Muscle of leg (tissue), 11 donors: ENCODE results near the gene THRB. TPM values are rescaled to one million over a fixed set of nuclear protein-coding genes. Genes with fewer than 3 reads are reported as not detected.
A peak's percentile ranks its signal among the peaks of the same experiment; 100 is the strongest.

Source experiments
- DNase-seq: peaks from one replicate; pipeline ENCODE4 v3.0.0; 2013
- H3K27ac ChIP-seq: one replicate; pipeline ENCODE4 v1.5.1; 2013; ENCODE audit warnings: mild to moderate bottlenecking, low read length, control low read depth
- H3K27me3 ChIP-seq: one replicate; pipeline ENCODE4 v1.6.1; 2013; ENCODE audit warnings: low read length; ENCODE audit not compliant: control insufficient read depth, insufficient read depth
- H3K36me3 ChIP-seq: one replicate; pipeline ENCODE4 v1.6.1; 2013; ENCODE audit warnings: low read length; ENCODE audit not compliant: control insufficient read depth, insufficient read depth
- H3K4me1 ChIP-seq: one replicate; pipeline ENCODE4 v1.6.1; 2013; ENCODE audit warnings: low read length; ENCODE audit not compliant: control insufficient read depth, insufficient read depth
- H3K4me3 ChIP-seq: one replicate; pipeline ENCODE4 v1.5.1; 2013; ENCODE audit warnings: low read length, control low read depth
- H3K9me3 ChIP-seq: replicated peaks from 2 replicates; pipeline ENCODE4 v1.6.1; 2013; ENCODE audit warnings: low read depth, low read length; ENCODE audit not compliant: control insufficient read depth
- WGBS: methylation state at CpG from one replicate; pipeline ENCODE4 v1.1.5; 2013; ENCODE audit warnings: missing lambda C conversion rate; ENCODE audit not compliant: insufficient coverage; 5-methylcytosine and 5-hydroxymethylcytosine counted together
- polyA plus RNA-seq, 8 donors: library from polyadenylated mRNA; unstranded; fragments of 120-200 nt; gene quantifications; one replicate each; pipeline versions ENCODE4 v1.2.1 to v1.2.3, GENCODE V29; 2013; ENCODE audit warnings: inconsistent platforms in 1 of 8, low replicate concordance in 1 of 8; ENCODE audit not compliant: insufficient read length in 8 of 8, insufficient read depth in 1 of 8
- total RNA-seq: library from RNA; stranded (reverse); fragments of 120-200 nt; gene quantifications from one replicate; pipeline ENCODE4 v1.2.4, GENCODE V29; 2013

The THRB gene
- total and polyA plus RNA-seq, 9 donors: 0.33 to 3.1 (median 1.7) TPM

- peaks cover 16% of the 10 kb centered on the region for H3K4me1 ChIP-seq
- H3K9me3 ChIP-seq: no peaks in the 10 kb centered on the region
- H3K4me3 ChIP-seq: no peak overlapping the region
- H3K36me3 ChIP-seq: no peaks in the 10 kb centered on the region
- WGBS: 26% methylated on average over 5 of the region's 6 CpGs
- H3K27ac ChIP-seq: no peak overlapping the region
- peak; percentile 85 for DNase-seq
- H3K27me3 ChIP-seq: no peaks in the 10 kb centered on the region
These were observed 252.5 kb downstream of the THRB start for GRCh38 chr3:24242012-24242698.

GRCh38 chr3:24240306-24240705, 254.3 kb downstream of the THRB start:
- no peak for DNase-seq
- Histone ChIP-seq H3K4me1 (peaks cover 16% of the 10 kb centered on the region), H3K36me3 (no peaks in the 10 kb centered on the region), H3K27ac (no peak overlapping the region), H3K27me3 (no peaks in the 10 kb centered on the region), H3K9me3 (no peaks in the 10 kb centered on the region), H3K4me3 (no peak overlapping the region)
- 100% methylated on average over 2 of the region's 6 CpGs for WGBS

- Histone ChIP-seq H3K9me3 (no peaks in the 10 kb centered on the region), H3K27ac (no peak overlapping the region), H3K4me1 (peaks cover 16% of the 10 kb centered on the region)
These were observed 256.5 kb downstream of the THRB start for GRCh38 chr3:24237971-24238706.

GRCh38 chr3:24235121-24235520, 259.5 kb downstream of the THRB start:
- Histone ChIP-seq H3K9me3 (no peaks in the 10 kb centered on the region), H3K4me1 (no peaks in the 10 kb centered on the region), H3K4me3 (no peak overlapping the region), H3K27me3 (no peaks in the 10 kb centered on the region), H3K27ac (no peak overlapping the region), H3K36me3 (no peaks in the 10 kb centered on the region)
- WGBS: 95% methylated on average over 2 of the region's 3 CpGs
- DNase-seq: no peak

More at GRCh38 chr3:24237971-24238706, 256.5 kb downstream of the THRB start:
- peak; percentile 83 for DNase-seq
- H3K4me3 ChIP-seq: no peak overlapping the region
- H3K27me3 ChIP-seq: no peaks in the 10 kb centered on the region
- no peaks in the 10 kb centered on the region for H3K36me3 ChIP-seq
- 43% methylated on average over 1 of the region's 4 CpGs for WGBS

- Histone ChIP-seq H3K4me3 (no peak overlapping the region), H3K4me1 (no peaks in the 10 kb centered on the region), H3K27me3 (no peaks in the 10 kb centered on the region), H3K36me3 (no peaks in the 10 kb centered on the region), H3K27ac (no peak overlapping the region), H3K9me3 (no peaks in the 10 kb centered on the region)
- WGBS: no CpG with 5 or more reads among the region's 1 CpG
- DNase-seq: no peak
These were observed 261.9 kb downstream of the THRB start for GRCh38 chr3:24232784-24233183.

- no peaks in the 10 kb centered on the region for H3K27me3 ChIP-seq
- no peaks in the 10 kb centered on the region for H3K9me3 ChIP-seq
- H3K4me1 ChIP-seq: no peaks in the 10 kb centered on the region
- H3K4me3 ChIP-seq: no peak overlapping the region
- H3K27ac ChIP-seq: no peak overlapping the region
- 41% methylated on average over 2 of the region's 5 CpGs for WGBS
- no peak for DNase-seq
- no peaks in the 10 kb centered on the region for H3K36me3 ChIP-seq
These were observed 265.0 kb downstream of the THRB start for GRCh38 chr3:24229468-24230221.

- WGBS: 67% methylated on average over 1 of the region's 3 CpGs
- Histone ChIP-seq H3K4me1 (no peaks in the 10 kb centered on the region), H3K27me3 (peaks cover 2% of the 10 kb centered on the region), H3K4me3 (no peak overlapping the region), H3K27ac (no peak overlapping the region), H3K36me3 (no peaks in the 10 kb centered on the region), H3K9me3 (no peaks in the 10 kb centered on the region)
- no peak for DNase-seq
These were observed 267.0 kb downstream of the THRB start for GRCh38 chr3:24227635-24228034.

GRCh38 chr3:24226397-24226796, 268.3 kb downstream of the THRB start:
- no peak for DNase-seq
- Histone ChIP-seq H3K27me3 (peaks cover 4% of the 10 kb centered on the region), H3K9me3 (no peaks in the 10 kb centered on the region), H3K4me3 (no peak overlapping the region), H3K36me3 (no peaks in the 10 kb centered on the region), H3K27ac (no peak overlapping the region), H3K4me1 (no peaks in the 10 kb centered on the region)
- WGBS: 57% methylated on average over 1 of the region's 2 CpGs

GRCh38 chr3:24225385-24225950, 269.2 kb downstream of the THRB start:
- Histone ChIP-seq H3K4me1 (peaks cover 4% of the 10 kb centered on the region), H3K9me3 (no peaks in the 10 kb centered on the region), H3K27ac (no peak overlapping the region), H3K4me3 (no peak overlapping the region), H3K36me3 (no peaks in the 10 kb centered on the region), H3K27me3 (peaks cover 4% of the 10 kb centered on the region)
- DNase-seq: peak; percentile 33
- WGBS: 34% methylated on average over 2 of the region's 5 CpGs
